Lower leg skin (tissue), 3 donors: ENCODE data around the gene SYP.

Experiments
- CTCF ChIP-seq, 3 donors: fragments of 450-650 bp; IDR thresholded peaks; one replicate each; pipeline ENCODE4 v1.5.1; 2016; ENCODE audit warnings: antibody characterized with exemption in 3 of 3, mild to moderate bottlenecking in 3 of 3, moderate library complexity in 2 of 3
- POLR2A ChIP-seq, 2 donors: fragments of 450-650 bp; IDR thresholded peaks; one replicate each; pipeline ENCODE4 v1.6.1; 2016 to 2017; ENCODE audit warnings: antibody characterized with exemption in 2 of 2, mild to moderate bottlenecking in 1 of 2, moderate library complexity in 1 of 2

- TF ChIP-seq POLR2A (IDR thresholded peaks at IDR 0.05) (no peak), CTCF (IDR thresholded peaks at IDR 0.05) (no peak)
Measured at GRCh38 chrX:49139713-49140112, 60.3 kb downstream of the SYP start.
